OCI-LY3 (cell line): ENCODE results near the gene SOX8.

Experiments
- H2AFZ ChIP-seq: fragments of 200-600, 300-600 bp; shearing (Covaris generic); 2 replicates; pipeline ENCODE4 v1.6.0; 2014; ENCODE audit warnings: antibody characterized with exemption, low read depth, low read length
- H3K27ac ChIP-seq: fragments of 200-600, 300-600 bp; sonication (generic); 2 replicates; pipeline ENCODE4 v1.5.1; 2014; ENCODE audit warnings: mild to moderate bottlenecking, low read length, moderate library complexity, mixed read lengths
- H3K27me3 ChIP-seq: fragments of 200-600, 300-600 bp; sonication (generic); 2 replicates; pipeline ENCODE4 v1.6.1; 2014; ENCODE audit warnings: low read depth, low read length, mixed read lengths
- H3K36me3 ChIP-seq: fragments of 200-600, 300-600 bp; sonication (generic); replicated peaks from 2 replicates; pipeline ENCODE3; 2014; ENCODE audit warnings: low read depth, low read length, mixed read lengths
- H3K4me1 ChIP-seq: fragments of 300-600, 200-600 bp; sonication (generic); 2 replicates; pipeline ENCODE4 v1.6.1; 2014; ENCODE audit warnings: low read length, mixed read lengths
- H3K4me2 ChIP-seq: fragments of 200-600, 300-600 bp; sonication (generic); 2 replicates; pipeline ENCODE4 v1.6.1; 2014; ENCODE audit warnings: low read length, mixed read lengths
- H3K4me3 ChIP-seq: fragments of 300-600, 200-600 bp; sonication (generic); 2 replicates; pipeline ENCODE4 v1.5.1; 2014; ENCODE audit warnings: antibody characterized with exemption, mild to moderate bottlenecking, low read length, moderate library complexity
- H3K79me2 ChIP-seq: fragments of 300-600, 200-600 bp; shearing (Covaris generic); 2 replicates; pipeline ENCODE4 v1.6.1; 2014; ENCODE audit warnings: mild to moderate bottlenecking, low read length, mixed read lengths
- H3K9ac ChIP-seq: fragments of 300-600, 200-600 bp; shearing (Covaris generic); 2 replicates; pipeline ENCODE4 v1.6.0; 2014; ENCODE audit warnings: mild to moderate bottlenecking, low read length, moderate library complexity
- H3K9me3 ChIP-seq: fragments of 200-600, 300-600 bp; shearing (Covaris generic); 2 replicates; pipeline ENCODE4 v1.6.1; 2014; ENCODE audit warnings: low read length, mixed read lengths; ENCODE audit not compliant: insufficient read depth
- H4K20me1 ChIP-seq: fragments of 200-600, 300-600 bp; sonication (generic); 2 replicates; pipeline ENCODE4 v1.6.1; 2016; ENCODE audit warnings: low read length, mixed read lengths; ENCODE audit not compliant: insufficient read depth
- CTCF ChIP-seq: fragments of 200-600, 300-600 bp; sonication (generic); IDR thresholded peaks from 2 replicates; pipeline ENCODE4 v1.5.1; 2014; ENCODE audit warnings: antibody characterized with exemption, low read length, low read depth
- EZH2phosphoT487 ChIP-seq: fragments of 200-600 bp; shearing (Covaris generic); IDR thresholded peaks from 2 replicates; pipeline ENCODE4 v1.6.1; 2018; ENCODE audit warnings: antibody characterized with exemption, mixed run types, low read depth

The SOX8 gene

GRCh38 chr16:964356-965035, 17.1 kb upstream of the SOX8 start:
- no peak overlapping the region for H2AFZ ChIP-seq
- no peaks in the 10 kb centered on the region for H3K27me3 ChIP-seq
- peaks cover 8% of the 10 kb centered on the region for H3K36me3 ChIP-seq
- no peak overlapping the region for H3K4me2 ChIP-seq
- peaks cover 2% of the 10 kb centered on the region; the same call in 1 of the 2 replicates for H3K79me2 ChIP-seq
- no peak for TF ChIP-seq EZH2phosphoT487
- no peak for TF ChIP-seq CTCF
- no peaks in the 10 kb centered on the region for H3K9me3 ChIP-seq
- H3K27ac ChIP-seq, result no peak overlapping the region
- H4K20me1 ChIP-seq, result no peaks in the 10 kb centered on the region
- no peaks in the 10 kb centered on the region for H3K4me1 ChIP-seq
- H3K4me3 ChIP-seq, result no peak overlapping the region
- no peak overlapping the region for H3K9ac ChIP-seq

GRCh38 chr16:965036-965395, 16.6 kb upstream of the SOX8 start:
- H3K27ac ChIP-seq, result no peak overlapping the region

GRCh38 chr16:965487-965886, 16.1 kb upstream of the SOX8 start:
- TF ChIP-seq EZH2phosphoT487 (no peak), CTCF (no peak)
- Histone ChIP-seq H3K9me3 (no peaks in the 10 kb centered on the region), H3K79me2 (peaks cover 11% of the 10 kb centered on the region; the same call in 1 of the 2 replicates), H3K27ac (no peak overlapping the region), H3K27me3 (no peaks in the 10 kb centered on the region), H3K4me3 (no peak overlapping the region), H3K36me3 (peaks cover 8% of the 10 kb centered on the region), H2AFZ (no peak overlapping the region), H4K20me1 (no peaks in the 10 kb centered on the region), H3K9ac (no peak overlapping the region), H3K4me1 (peaks cover 5% of the 10 kb centered on the region), H3K4me2 (no peak overlapping the region)

More at GRCh38 chr16:965036-965395, 16.6 kb upstream of the SOX8 start:
- Histone ChIP-seq H3K9ac (no peak overlapping the region), H3K79me2 (peaks cover 7% of the 10 kb centered on the region; the same call in 1 of the 2 replicates), H3K4me3 (no peak overlapping the region), H3K27me3 (no peaks in the 10 kb centered on the region), H2AFZ (no peak overlapping the region), H3K4me1 (peaks cover 4% of the 10 kb centered on the region), H4K20me1 (no peaks in the 10 kb centered on the region), H3K4me2 (no peak overlapping the region), H3K36me3 (peaks cover 8% of the 10 kb centered on the region), H3K9me3 (no peaks in the 10 kb centered on the region)
- no peak for TF ChIP-seq CTCF
- TF ChIP-seq EZH2phosphoT487, result no peak

- H3K27ac ChIP-seq, result no peak overlapping the region
- peaks cover 8% of the 10 kb centered on the region for H3K36me3 ChIP-seq
- peaks cover 11% of the 10 kb centered on the region; the same call in 1 of the 2 replicates for H3K79me2 ChIP-seq
- no peak overlapping the region for H2AFZ ChIP-seq
- H3K4me1 ChIP-seq, result peaks cover 5% of the 10 kb centered on the region
- no peaks in the 10 kb centered on the region for H3K27me3 ChIP-seq
- TF ChIP-seq EZH2phosphoT487 (no peak), CTCF (no peak)
- H3K9ac ChIP-seq, result no peak overlapping the region
- no peaks in the 10 kb centered on the region for H4K20me1 ChIP-seq
- H3K9me3 ChIP-seq, result no peaks in the 10 kb centered on the region
- no peak overlapping the region for H3K4me3 ChIP-seq
- H3K4me2 ChIP-seq, result no peak overlapping the region
These were observed 15.5 kb upstream of the SOX8 start for GRCh38 chr16:966035-966434.
